Left renal pelvis (tissue), 4 donors: ENCODE measurements around the gene ZNF598. TPM values are rescaled to one million over a fixed set of nuclear protein-coding genes. Genes with fewer than 3 reads are reported as not detected.

Source experiments
- DNase-seq, 4 donors: peaks; one replicate each; pipeline ENCODE4 v3.0.0-alpha.2; 2013; ENCODE audit warnings: low read depth in 4 of 4, low spot score in 3 of 4
- polyA plus RNA-seq, 4 donors: library from polyadenylated mRNA; unstranded; fragments of 120-200 nt; gene quantifications; one replicate each; pipeline ENCODE4 v1.2.1, GENCODE V29; 2013; ENCODE audit not compliant: insufficient read length in 4 of 4

Gene ZNF598
- polyA plus RNA-seq, 4 donors, result 16.9 to 28.3 (median 18.9) TPM

DNA sequence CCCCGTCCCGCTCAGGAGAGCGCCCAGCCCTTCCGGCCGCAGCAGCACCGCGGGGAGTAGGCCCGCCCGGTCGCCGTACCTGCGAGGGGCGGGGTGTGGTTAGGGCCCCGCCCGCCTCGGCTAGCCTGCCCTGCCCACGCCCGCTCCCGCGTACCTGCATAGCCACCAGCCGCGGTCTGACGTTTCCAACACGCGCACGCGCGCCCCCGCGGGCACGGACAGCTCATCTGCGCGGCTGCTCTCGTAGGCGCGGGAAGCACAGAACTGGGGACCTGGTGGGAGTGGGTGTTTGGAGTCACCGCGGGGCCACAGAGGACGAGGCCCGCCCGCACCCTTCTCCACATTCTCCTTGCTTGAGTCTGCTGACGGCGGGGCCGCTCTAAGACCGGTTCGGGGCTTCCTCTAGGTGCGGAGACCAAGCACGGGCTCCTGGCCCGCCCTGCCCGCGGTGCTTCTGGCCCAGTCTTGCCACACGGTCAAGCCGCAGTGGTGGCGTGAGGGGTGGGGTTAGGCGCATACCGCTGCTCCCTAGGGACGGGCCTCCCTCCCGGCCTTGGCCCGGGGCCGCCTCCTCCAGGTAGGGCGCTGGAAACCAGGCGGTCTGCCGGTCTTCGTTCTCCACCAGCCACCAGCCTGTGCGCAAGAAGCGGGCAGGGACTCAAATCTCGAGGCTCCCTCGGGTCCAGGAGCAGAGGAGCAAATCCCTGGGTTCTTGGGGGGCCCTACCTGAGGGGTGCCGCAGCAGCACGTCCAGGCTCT is 30.2 kb downstream of the ZNF598 start:
- no peak for DNase-seq

- DNase-seq, result no peak
Observed at GRCh38 chr16:1978476-1979120, 31.0 kb downstream of the ZNF598 start.

- DNase-seq, result no peak
Observed at GRCh38 chr16:1977875-1978268, 31.7 kb downstream of the ZNF598 start.

- no peak for DNase-seq
Observed at GRCh38 chr16:1976951-1977874, 32.4 kb downstream of the ZNF598 start.

DNA sequence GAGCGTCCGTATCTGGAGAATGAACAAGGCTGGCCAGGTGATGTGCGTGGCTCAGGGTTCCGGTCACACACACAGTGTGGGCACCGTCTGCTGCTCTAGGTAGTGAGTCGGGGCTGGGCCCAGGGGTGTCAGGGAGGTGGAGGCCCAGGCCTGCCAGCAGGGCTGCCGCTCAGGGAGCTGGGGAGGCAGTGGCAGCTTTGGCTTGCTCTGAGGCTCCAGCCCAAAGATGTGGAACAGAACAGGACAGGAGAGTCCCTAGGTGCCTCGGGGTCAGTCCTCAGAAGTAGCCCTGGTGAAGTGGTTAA is 33.5 kb downstream of the ZNF598 start:
- DNase-seq, result no peak

- no peak for DNase-seq
Observed at GRCh38 chr16:1975432-1976215, 34.0 kb downstream of the ZNF598 start.

- DNase-seq, result no peak
Observed at GRCh38 chr16:1974157-1975070, 35.2 kb downstream of the ZNF598 start.

GRCh38 chr16:1973461-1974156 is 36.0 kb downstream of the ZNF598 start:
- no peak for DNase-seq

- DNase-seq, result no peak
Observed at GRCh38 chr16:1972490-1972877, 37.1 kb downstream of the ZNF598 start.

DNA sequence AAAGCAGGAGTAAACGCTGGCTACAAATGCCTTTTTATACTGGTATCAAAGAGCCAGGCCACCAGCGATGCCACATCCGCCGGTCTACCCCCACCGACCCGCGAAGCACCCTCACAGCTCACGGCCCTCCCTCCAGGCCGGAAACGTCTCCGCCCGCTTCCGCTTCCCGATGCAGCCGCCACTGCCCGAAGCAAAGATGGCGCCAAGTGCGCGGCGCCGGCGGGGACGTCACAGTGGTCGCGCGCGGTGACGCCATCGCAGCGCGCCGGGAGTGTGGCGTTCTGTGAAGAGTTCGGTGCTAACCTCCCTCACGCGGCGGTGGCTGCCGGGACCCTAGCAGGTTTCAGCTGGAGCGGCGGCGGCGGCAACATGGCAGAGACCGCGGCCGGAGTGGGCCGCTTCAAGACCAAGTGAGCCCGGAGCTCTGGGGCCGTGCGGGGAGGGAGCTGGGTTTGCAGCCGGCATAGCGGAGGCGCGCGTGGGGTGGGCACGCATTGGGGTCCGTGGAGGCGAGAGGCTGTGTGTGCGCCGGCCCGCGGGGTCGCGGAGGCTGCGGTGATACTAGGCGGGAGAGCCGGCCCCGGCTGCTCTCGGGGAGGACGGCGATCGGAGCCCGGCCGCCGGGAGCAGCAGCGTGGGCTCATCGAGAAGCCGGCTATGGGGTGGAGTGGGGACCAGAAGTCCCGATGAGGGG is 37.7 kb downstream of the ZNF598 start, which contains the start of gene TBL3:
Gene TBL3, plus strand, starts transcription at position 258 of the 694 bp plus-strand sequence. Its CDS starts 112 bp downstream, at position 370.
- DNase-seq, result peak; percentile 81 to 89 (median 84)

GRCh38 chr16:1968146-1968953 is 41.3 kb downstream of the ZNF598 start:
- DNase-seq, result no peak

DNA sequence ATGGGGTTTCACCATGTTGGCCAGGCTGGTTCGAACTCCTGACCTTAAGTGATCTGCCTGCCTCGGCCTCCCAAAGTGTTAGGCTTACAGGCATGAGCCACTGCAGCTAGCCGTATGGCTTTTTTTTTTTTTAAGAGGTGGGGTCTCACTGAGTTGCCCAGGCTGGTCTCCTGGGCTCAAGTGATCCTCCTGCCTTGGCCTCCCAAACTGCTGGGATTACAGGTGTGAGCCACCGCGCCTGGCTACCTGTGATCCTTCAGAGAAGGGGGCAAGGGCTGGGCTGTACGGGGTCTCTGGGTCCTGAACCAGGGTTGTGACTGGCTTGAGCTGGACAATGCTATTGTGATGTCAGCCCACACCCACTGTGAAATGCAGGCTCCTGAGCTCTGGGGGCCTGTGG is 43.2 kb downstream of the ZNF598 start, which contains the start of gene RNF151:
Gene RNF151, plus strand, starts transcription at position 397 of the 400 bp plus-strand sequence. CDS start 26 bp downstream, outside the sequence.
- DNase-seq, result no peak

- DNase-seq, result no peak
Observed at GRCh38 chr16:1965396-1966001, 44.1 kb downstream of the ZNF598 start.

DNA sequence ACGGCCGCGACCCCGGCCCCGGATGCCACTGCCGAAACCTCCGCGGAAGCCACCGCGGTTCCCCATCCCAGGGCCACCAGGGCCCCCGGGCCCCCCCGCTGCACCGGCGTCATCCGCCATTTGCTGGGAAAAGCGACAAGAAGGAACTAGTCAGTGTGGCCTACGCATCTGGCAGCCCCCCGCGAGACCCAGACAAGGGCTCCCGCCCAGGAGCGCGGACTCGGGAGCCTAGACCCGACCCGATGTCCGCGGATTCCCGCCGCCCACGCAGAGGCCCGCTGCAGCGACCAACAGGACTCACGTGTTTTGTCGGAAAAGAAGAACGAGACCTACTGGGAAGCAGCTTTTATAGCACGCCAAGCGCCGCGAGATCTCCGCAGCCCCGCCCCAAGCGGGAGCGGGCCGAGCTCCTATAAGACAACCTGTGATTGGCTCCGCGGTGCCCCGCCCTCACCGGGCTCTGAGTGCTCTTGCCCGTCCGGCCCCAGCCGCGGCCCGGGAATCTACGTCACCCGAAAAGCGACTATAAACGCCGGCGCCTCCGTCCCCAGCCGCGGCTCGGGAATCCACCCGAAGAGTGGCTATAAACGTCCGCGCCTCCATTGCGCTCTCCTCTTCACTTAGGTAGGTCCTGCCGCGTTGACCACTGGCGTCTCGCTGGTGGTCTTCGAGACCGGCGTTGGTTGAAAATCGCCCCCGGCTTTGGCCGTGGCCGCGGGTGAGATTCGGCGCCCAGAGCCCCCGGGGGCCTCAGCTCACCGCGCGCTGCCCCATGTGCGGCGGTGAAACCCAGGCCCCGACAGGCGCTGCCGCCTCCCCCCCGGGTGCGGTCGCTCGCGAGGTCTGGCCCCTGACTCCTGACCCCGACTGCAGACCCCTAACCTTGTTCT is 44.9 kb downstream of the ZNF598 start, which contains the start of gene RPS2:
Gene RPS2, minus strand, starts transcription at position 321 of the 890 bp plus-strand sequence. Its CDS starts 201 bp downstream, at position 120.
- peak; percentile 94 to 98 (median 97) for DNase-seq

- DNase-seq, result no peak
Observed at GRCh38 chr16:1963806-1964505, 45.7 kb downstream of the ZNF598 start.
